Vagina (tissue), 2 donors: ENCODE measurements around the gene ARHGAP6.

ENCODE experiments used
- CTCF ChIP-seq, 3 experiments: fragments of 450-650 bp in 2 of 3; fragments of 200-600 bp in 1 of 3; sonication (generic) in 1 of 3; IDR thresholded peaks; one replicate each; pipeline ENCODE4 v1.5.1; 2017 to 2019; ENCODE audit warnings: antibody characterized with exemption in 3 of 3, mild to moderate bottlenecking in 2 of 3, moderate library complexity in 2 of 3
- POLR2A ChIP-seq, 2 donors: fragments of 450-650 bp; IDR thresholded peaks; one replicate each; pipeline ENCODE4 v1.6.1; 2017; ENCODE audit warnings: antibody characterized with exemption in 2 of 2, mild to moderate bottlenecking in 2 of 2, moderate library complexity in 2 of 2

GRCh38 chrX:11470250-11470974 is 195.3 kb downstream of the ARHGAP6 start:
- TF ChIP-seq POLR2A (IDR thresholded peaks at IDR 0.05) (no peak), CTCF (IDR thresholded peaks at IDR 0.05) (no peak)
